ENCODE data around the gene UBE3C. TPM values are rescaled to one million over a fixed set of nuclear protein-coding genes. Genes with fewer than 3 reads are reported as not detected.

Gene UBE3C
- total and polyA plus RNA-seq, 9 of the 15 experiments (the other 6 are each of a cell fraction or from before 2014, with no cell fraction given), result 9.6 to 91.7 (median 75.4) TPM

- TF ChIP-seq FOXJ3 (CRISPR knock-in tag; IDR thresholded peaks at IDR 0.05) (no peak), SRSF9 (IDR thresholded peaks at IDR 0.05; ENCODE audit: borderline replicate concordance, low read depth, low read length) (no peak), SMAD4 (CRISPR knock-in tag; conservative IDR thresholded peaks at IDR 0.05) (no peak), HNRNPUL1 (IDR thresholded peaks at IDR 0.05; ENCODE audit: low read length) (no peak), RUNX1 (IDR thresholded peaks at IDR 0.05; ENCODE audit: low read depth) (no peak), HMGN3 (IDR thresholded peaks at IDR 0.05; ENCODE audit: borderline replicate concordance, extremely low read depth, insufficient read length, low read depth, low read length) (no peak)
Measured at GRCh38 chr7:157139810-157140510, 1.2 kb downstream of the UBE3C start (continued).

GRCh38 chr7:157140511-157140905 is 1.8 kb downstream of the UBE3C start:
- peaks cover 60% of the 10 kb centered on the region for H3K36me3 ChIP-seq (ENCODE audit: control insufficient read depth, insufficient read depth, low read length)
- H3K9me3 ChIP-seq (replicated peaks; ENCODE audit: control insufficient read depth, insufficient read depth, low read depth, low read length), result no peaks in the 10 kb centered on the region
- peak overlapping the region; percentile 93 to 98 for H3K9ac ChIP-seq (ENCODE audit: insufficient read depth in 1 of 2, low read depth in 2 of 2, low read length in 2 of 2)
- peaks cover 12% of the 10 kb centered on the region for H3K9me1 ChIP-seq (ENCODE audit: control insufficient read depth, insufficient read depth, low read length)
- CTCF ChIA-PET (ENCODE audit: low intra/inter-chr PET ratio), result no interaction called here
- 54% methylated on average over 10 of the region's 10 CpGs for WGBS (ENCODE audit: insufficient coverage, low coverage, missing lambda C conversion rate)
- H3K4me3 ChIP-seq, result peak overlapping the region; percentile 88
- DNase-seq (ENCODE audit: extremely low read depth in 1 of 4, low spot score in 3 of 4) (no peak), ATAC-seq (no peak), FAIRE-seq (no peak)
- H3K4me1 ChIP-seq (replicated peaks in 1 of 2; ENCODE audit: control insufficient read depth in 2 of 2, insufficient read depth in 2 of 2, low read length in 2 of 2), result peaks cover 27 to 28% of the 10 kb centered on the region in 2 experiments
- POLR2A ChIA-PET, result interaction anchor here (1.0 to 2.2 kb wide), 4 partner anchors 10 to 28 kb away, joined by 3 to 25 read pairs (median 4); no protein-coding TSS in a partner anchor
- no peak overlapping the region for H2AFZ ChIP-seq (ENCODE audit: low read depth, low read length)
- intact Hi-C loops (cut with micrococcal nuclease), result no loop called here
- H3K27me3 ChIP-seq (ENCODE audit: control insufficient read depth in 2 of 2, insufficient read depth in 2 of 2, low read length in 2 of 2), result no peaks in the 10 kb centered on the region
- peak overlapping the region; percentile 96 for H3K4me2 ChIP-seq (ENCODE audit: insufficient read depth, low read length)
- in situ Hi-C loops (cut with MboI), result no loop called here
- H3K79me2 ChIP-seq (ENCODE audit: control insufficient read depth, insufficient read depth, low read length), result peaks cover 65% of the 10 kb centered on the region
- peak overlapping the region; percentile 88; the same call in 2 of the 3 replicates for H3K27ac ChIP-seq (ENCODE audit: extremely low read depth, low read depth, low read length)
- H4K20me1 ChIP-seq (replicated peaks; ENCODE audit: control insufficient read depth, insufficient read depth, low read length), result peaks cover 36% of the 10 kb centered on the region
- TSS peak; percentile 50 for BruUV-seq (replicated peaks)
- TF ChIP-seq ZKSCAN3 (CRISPR knock-in tag; IDR thresholded peaks at IDR 0.05), result no peak
- TF ChIP-seq, protein P1, sequence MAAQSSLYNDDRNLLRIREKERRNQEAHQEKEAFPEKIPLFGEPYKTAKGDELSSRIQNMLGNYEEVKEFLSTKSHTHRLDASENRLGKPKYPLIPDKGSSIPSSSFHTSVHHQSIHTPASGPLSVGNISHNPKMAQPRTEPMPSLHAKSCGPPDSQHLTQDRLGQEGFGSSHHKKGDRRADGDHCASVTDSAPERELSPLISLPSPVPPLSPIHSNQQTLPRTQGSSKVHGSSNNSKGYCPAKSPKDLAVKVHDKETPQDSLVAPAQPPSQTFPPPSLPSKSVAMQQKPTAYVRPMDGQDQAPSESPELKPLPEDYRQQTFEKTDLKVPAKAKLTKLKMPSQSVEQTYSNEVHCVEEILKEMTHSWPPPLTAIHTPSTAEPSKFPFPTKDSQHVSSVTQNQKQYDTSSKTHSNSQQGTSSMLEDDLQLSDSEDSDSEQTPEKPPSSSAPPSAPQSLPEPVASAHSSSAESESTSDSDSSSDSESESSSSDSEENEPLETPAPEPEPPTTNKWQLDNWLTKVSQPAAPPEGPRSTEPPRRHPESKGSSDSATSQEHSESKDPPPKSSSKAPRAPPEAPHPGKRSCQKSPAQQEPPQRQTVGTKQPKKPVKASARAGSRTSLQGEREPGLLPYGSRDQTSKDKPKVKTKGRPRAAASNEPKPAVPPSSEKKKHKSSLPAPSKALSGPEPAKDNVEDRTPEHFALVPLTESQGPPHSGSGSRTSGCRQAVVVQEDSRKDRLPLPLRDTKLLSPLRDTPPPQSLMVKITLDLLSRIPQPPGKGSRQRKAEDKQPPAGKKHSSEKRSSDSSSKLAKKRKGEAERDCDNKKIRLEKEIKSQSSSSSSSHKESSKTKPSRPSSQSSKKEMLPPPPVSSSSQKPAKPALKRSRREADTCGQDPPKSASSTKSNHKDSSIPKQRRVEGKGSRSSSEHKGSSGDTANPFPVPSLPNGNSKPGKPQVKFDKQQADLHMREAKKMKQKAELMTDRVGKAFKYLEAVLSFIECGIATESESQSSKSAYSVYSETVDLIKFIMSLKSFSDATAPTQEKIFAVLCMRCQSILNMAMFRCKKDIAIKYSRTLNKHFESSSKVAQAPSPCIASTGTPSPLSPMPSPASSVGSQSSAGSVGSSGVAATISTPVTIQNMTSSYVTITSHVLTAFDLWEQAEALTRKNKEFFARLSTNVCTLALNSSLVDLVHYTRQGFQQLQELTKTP (IDR thresholded peaks at IDR 0.05; ENCODE audit: low read depth in 1 of 2, partially characterized antibody in 2 of 2), result no peak

Data from K562 (cell line).